ENCODE results near the gene HOXB5.

Gene HOXB5

DNA sequence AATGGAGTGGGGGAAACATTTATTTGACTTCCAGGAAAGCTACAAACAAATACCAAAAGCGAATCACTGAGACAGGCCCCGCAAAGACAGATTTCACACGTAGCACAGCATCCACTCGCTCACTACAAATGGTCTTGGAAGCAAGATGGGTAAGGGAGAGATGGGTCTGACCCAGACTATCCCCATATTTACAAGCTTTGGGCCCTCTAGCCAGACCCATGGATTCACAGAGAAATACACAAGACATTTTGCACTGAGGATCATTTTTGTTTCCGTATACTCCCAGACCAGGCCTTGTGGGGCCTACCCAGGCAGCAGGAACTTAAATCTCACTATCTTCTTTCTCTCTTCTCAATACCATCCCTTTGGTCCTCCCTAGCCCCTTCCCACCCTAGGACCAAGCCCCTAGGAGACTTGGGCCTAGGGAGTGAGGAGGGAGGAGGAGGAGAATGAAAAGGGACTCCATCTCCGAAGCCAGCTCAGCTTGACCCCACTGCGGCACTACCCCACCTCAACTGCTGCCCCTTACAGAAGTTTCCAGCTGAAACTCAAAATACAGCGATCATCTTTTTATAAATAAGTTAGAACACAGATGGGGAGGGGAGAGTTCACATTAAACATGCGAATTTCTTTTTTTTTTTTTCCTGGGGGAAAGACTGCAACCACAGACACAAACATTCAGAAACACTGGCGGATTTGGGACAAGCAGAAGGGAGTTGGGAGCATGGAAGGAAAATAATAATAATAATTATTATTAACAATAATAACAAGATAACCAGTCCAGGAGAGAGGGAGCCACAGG is 2.1 kb downstream of the HOXB5 start:
- in situ Hi-C loops (cut with HindIII; ENCODE audit: low sequenced_read_pairs) = no loop called here

- in situ Hi-C loops (cut with HindIII; ENCODE audit: low sequenced_read_pairs) = no loop called here
Observed at GRCh38 chr17:48590607-48591161, 2.9 kb downstream of the HOXB5 start.

- in situ Hi-C loops (cut with HindIII; ENCODE audit: low sequenced_read_pairs) = no loop called here
Observed at GRCh38 chr17:48589831-48590606, 3.6 kb downstream of the HOXB5 start, which contains the start of gene HOXB3. Gene HOXB3, minus strand, starts transcription at chr17:48590241. Its CDS starts 37,767 bp downstream, at chr17:48552474.

DNA sequence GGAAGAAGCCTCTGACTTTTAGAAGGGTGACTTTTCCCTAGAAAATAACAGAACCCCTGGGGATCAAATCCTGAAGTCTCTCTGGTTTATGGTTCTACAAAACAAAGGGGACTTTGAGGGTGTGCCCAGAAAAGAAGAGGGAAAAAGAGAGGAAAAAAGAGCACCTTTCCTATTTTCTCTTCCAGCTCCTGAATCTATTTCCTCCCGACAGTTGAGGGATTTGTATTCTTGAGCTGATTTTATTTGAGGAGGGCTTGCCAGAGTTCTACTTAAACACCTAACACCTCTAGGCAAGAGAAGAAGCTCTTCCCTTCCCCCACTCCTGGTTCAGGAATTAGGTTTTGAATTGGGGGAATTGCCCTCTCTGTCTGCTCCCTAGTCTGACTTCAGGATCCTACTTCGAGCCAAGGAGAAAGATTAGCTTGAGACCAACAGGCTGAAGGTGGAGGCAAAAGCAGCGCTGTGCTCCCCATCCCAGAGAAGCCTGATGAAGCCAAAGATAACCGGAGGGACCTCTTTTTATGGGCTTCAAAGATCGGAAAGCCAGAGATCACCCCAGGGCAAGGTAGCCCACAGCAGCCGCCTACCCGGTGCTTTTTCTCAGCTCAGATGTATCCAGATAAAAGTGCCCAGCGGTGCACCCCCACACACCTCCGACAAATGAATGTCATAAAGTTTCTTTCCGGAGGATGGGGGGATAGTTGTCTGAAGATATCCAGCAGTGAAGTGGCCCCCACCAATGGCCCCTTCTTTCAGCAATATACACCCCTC is 4.3 kb downstream of the HOXB5 start:
- in situ Hi-C loops (cut with HindIII; ENCODE audit: low sequenced_read_pairs) = no loop called here

DNA sequence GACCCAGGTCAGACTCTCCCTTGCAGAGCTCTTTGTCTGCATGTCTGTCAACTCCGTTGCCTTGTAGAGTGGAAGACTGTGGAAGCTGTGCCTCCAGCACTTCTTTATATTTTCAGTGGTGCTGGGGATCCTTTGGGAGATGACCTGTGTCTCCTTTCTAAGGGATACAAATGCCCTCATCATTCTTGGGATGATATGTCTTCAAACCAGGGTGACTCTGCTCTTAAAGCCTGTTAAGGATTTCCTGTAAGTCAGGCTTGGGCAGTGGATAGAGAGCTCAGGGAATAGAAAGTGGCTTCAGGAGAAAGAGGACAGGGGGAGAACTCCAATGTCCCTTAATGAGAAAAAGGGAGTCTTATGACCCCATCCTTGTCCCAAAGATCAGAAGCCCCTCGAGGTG is 5.1 kb downstream of the HOXB5 start:
- in situ Hi-C loops (cut with HindIII; ENCODE audit: low sequenced_read_pairs) = no loop called here

DNA sequence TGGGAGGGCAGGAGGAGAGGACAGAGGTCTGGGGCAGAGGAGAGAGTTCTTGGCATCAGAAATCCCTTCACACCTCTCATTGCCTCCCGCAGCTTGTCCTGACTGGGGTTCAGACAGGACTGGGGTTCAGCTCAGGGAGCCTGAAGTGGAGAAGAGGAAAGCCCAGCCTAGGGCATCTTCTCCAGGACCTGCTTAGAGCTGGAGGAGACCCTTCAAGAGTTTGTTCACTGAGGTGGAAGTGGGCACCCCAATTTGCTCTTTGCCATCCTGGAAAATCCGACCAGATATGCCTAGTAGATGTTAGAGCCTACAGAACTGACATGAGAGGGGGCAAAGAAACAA is 5.5 kb downstream of the HOXB5 start:
- in situ Hi-C loops (cut with HindIII; ENCODE audit: low sequenced_read_pairs) = no loop called here

DNA sequence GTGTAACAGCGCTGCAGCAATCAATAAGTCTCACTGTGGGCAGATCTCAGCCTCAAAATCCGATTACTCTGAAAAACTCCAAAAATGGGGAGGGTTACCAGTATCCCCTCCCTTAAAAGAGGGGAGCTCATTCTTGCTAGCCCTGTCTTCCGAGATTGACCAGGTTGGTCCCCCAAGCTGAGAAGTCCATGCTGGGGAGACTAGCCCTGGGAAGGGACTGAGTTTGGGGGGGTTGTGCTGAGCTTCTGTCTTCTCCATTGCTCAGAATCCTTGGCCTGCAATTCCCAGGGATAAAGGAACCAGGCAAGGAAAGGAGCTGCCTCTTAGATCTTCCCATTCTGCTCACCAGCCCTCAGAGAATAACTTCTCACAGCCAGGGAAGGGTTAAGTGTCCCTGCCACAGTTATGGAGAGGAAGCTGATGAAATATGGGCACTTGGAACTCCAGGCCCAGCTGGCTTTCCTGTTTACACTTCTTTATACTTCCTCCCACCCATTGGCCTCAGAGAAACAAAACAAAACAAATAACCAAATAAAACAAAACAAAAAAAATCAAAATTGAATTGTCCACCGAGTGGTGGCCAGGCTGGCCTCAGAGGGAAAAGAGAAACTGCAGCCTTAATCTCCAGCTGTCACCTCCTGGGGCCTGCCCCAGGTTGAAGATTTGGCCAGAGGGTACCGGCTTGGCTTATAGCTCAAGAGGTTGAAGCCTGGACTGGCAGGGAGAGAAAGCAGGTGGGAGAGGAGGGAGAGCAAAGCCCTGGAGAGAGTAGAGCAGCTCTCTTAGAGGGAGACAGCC is 6.1 kb downstream of the HOXB5 start:
- in situ Hi-C loops (cut with HindIII; ENCODE audit: low sequenced_read_pairs) = no loop called here

DNA sequence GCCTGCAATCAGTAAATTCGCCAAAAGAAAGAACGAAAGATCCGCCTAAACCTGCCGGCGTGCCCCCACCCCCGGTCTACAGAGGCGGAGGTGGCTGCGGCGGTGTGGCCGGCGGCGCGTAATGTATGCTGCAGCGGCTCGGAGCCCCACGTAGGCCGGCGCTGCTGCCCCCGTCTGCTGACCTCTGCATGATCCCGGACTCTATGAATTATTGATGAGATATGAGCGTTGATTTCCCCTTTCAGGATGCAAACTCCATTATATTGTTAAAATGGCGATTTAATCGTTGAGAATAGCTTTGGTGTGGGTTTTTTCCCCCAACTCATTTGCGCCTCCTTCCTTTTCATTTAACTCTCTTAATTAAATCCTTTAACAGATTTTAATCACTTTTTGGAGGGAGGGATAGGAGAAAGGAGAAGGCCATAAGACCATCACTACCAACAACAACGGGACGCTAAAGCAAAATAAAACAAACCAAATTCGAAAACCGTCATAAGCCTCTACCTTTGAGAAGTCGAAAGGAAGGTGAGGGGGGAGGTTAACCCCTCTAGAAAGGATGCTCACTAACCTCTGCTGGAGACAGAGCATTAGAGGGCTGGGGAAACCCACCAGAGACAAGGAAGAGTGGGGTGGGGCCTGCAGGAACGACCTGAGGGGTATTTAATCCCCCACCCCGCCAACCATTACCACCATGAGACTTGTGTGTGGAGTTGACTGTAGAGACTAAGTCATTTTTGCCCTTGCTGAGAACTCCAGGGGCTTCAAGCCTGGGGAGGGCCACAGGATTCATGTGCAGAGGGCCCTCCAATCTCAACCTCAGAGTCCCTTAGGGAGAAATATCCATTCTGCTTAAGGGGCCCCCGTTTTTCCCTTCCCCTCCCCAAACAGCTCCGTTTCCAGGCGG is 7.0 kb downstream of the HOXB5 start:
- in situ Hi-C loops (cut with HindIII; ENCODE audit: low sequenced_read_pairs) = no loop called here

DNA sequence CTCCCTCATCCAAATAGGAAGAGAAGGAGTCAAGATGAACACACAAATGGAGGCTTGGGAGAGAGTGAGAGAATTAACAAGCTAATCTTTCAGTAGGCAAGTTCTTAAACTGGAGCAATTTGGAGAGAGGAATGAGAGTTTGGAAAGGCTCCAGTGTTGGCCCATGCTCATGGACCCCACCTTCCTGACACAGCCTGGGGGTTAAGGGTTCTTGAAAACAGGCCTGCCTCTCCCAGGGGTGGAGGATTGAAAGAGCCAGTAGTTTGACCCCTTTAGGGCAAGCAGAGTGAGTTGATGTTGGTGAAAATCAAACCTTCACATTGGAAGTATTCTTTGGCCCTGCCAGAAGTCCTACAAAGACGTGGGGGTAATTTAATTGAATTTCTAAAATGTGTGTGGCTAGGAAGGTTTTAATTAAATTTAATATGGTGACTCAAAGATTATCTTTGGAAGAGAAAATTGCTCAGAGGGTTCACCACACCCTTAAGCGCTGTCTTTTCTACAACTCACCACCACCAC is 9.3 kb downstream of the HOXB5 start:
- in situ Hi-C loops (cut with HindIII; ENCODE audit: low sequenced_read_pairs) = no loop called here

- in situ Hi-C loops (cut with HindIII; ENCODE audit: low sequenced_read_pairs) = no loop called here
Observed at GRCh38 chr17:48583708-48584222, 9.8 kb downstream of the HOXB5 start.

DNA sequence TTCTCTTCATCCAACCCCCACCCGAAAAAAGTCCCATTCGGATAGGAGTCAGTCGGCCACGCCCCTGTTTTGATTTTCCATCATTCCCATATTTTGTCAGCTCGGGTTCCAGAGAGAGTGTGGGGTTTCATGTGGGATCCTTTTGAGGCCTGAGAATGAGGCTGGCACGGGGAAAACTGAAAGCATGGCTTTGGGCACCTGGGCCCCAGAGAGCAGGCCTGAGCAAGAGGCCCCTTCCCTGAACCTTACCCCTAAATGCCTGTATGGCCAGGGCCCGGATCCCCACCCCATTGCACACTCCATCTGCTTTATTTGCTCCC is 10.9 kb downstream of the HOXB5 start:
- in situ Hi-C loops (cut with HindIII; ENCODE audit: low sequenced_read_pairs) = no loop called here

DNA sequence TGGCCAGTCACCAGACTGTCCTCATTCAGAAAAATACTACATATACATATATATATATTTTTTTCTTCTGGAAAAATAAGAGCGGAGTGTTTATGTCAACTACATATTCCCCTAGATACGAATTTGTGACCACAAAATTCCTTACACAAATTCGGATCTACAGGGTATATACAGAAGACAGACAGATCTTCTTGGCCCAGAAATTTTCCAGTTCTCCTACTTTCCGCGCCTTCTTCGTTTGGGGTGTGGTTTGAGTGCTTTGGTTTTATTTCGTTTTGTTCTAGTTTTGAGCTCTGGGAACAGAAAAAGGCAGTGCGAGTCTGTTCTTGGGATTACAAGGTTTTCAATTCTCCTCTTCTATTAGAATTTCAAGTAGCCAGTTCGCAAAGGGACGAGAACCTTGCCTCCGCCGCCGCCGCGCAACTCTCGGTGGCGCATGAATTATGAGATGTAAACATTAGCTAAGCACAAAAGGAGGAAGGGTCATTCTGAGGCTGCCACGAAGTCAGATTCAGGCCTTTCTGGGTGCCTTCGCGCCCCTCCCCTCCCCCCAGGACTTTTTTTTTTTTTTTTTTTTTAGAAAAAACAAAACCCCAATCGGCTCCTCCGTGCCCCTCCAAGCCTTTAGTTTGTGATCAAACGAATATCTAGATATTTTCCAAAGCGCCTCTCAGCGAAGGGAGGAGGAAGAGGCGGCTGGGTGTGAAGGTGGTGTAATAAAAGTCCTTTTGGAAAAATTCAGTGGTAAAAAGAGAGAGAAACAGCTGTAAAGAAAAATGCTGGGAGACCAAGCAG is 13.6 kb downstream of the HOXB5 start:
- in situ Hi-C loops (cut with HindIII; ENCODE audit: low sequenced_read_pairs) = no loop called here

GRCh38 chr17:48579471-48579759 is 14.2 kb downstream of the HOXB5 start:
- in situ Hi-C loops (cut with HindIII; ENCODE audit: low sequenced_read_pairs) = no loop called here

- in situ Hi-C loops (cut with HindIII; ENCODE audit: low sequenced_read_pairs) = no loop called here
Observed at GRCh38 chr17:48578616-48579470, 14.7 kb downstream of the HOXB5 start.

DNA sequence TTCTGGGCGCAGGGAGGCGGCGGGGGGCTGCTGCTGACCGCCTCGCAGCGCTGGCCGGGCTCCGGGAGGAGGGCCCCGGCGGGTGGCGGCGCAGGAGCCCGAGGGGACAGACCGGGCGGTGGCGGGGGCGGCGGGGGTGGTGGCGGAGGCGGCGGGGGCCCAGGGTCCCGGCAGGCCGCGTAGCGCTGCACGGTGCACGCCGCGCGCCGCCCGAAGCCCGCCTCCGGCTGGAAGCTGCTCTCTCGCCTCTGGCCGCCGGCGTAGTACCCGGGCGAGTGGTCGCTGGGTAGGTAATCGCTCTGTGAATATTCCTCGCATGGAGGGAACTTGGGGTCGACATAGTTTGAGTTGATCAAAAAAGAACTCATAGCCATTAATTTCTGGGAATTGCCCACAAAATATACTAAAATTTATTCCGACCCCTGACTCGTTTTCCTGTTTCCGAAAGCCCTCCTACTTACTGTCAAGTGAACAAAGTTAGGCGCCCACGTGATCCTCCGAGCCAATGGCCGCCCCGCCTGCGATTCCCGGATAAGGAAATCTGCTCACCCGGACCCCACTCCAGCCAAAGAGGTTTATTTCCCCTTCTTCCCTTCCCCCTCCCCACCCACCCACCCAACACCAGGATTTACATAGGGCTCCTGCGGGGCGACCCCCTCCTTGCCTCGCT is 15.5 kb downstream of the HOXB5 start, which contains the start of gene HOXB4:
TSS of gene HOXB4 (minus strand) at position 405 of the 670 bp plus-strand sequence. CDS start at position 374, 31 bp downstream.
- in situ Hi-C loops (cut with HindIII; ENCODE audit: low sequenced_read_pairs) = no loop called here

DNA sequence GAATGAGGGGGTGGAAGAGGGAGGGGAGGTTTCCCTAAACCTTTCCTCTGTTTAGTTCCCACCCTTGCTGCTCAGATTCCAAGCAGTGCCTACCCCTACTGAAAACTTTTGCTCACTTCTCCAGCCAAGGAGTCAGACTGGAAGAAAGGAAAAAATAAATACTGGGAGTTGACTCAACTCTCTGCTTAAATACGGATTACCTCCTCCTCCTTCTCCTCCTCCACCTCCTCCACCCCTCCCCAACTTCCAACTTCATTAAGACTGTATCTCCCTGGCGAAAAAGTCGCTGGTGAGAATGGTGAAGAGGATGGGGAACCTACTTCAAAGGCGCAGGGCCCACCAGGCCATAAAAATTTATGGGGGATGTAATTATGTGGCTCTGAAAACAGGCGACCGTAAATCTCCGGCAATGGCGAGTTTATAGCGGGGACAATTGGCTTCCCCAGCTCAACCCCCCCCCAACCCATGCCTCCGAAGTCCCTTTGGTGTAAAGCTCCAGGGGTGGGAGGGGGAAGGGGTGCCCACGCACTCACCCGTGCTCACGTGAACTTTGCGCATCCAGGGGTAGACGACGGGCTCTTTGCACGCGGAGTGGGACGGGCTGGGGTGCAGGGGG is 16.1 kb downstream of the HOXB5 start:
- in situ Hi-C loops (cut with HindIII; ENCODE audit: low sequenced_read_pairs) = no loop called here
